ENCODE measurements around the gene ANXA11.

Gene ANXA11

GRCh38 chr10:80191589-80192270 is 13.6 kb downstream of the ANXA11 start:
- DNase-seq (ENCODE audit: insufficient read length, low spot score) (no peak), FAIRE-seq (no peak)
- TF ChIP-seq CTCF (IDR thresholded peaks at IDR 0.05; ENCODE audit: insufficient read depth, missing control alignments): no peak

- DNase-seq (ENCODE audit: insufficient read length, low spot score) (no peak), FAIRE-seq (no peak)
- TF ChIP-seq CTCF (IDR thresholded peaks at IDR 0.05; ENCODE audit: insufficient read depth, missing control alignments): no peak
Measured at GRCh38 chr10:80188713-80189112, 16.6 kb downstream of the ANXA11 start.

- TF ChIP-seq CTCF (IDR thresholded peaks at IDR 0.05; ENCODE audit: insufficient read depth, missing control alignments): no peak
- no peak for FAIRE-seq
- DNase-seq (ENCODE audit: insufficient read length, low spot score): no peak
Measured at GRCh38 chr10:80187465-80188409, 17.6 kb downstream of the ANXA11 start.

- DNase-seq (ENCODE audit: insufficient read length, low spot score) (no peak), FAIRE-seq (no peak)
- no peak for TF ChIP-seq CTCF (IDR thresholded peaks at IDR 0.05; ENCODE audit: insufficient read depth, missing control alignments)
Measured at GRCh38 chr10:80187060-80187459, 18.3 kb downstream of the ANXA11 start.

GRCh38 chr10:80186364-80187012 is 18.8 kb downstream of the ANXA11 start:
- TF ChIP-seq CTCF (IDR thresholded peaks at IDR 0.05; ENCODE audit: insufficient read depth, missing control alignments): no peak
- DNase-seq (ENCODE audit: insufficient read length, low spot score) (no peak), FAIRE-seq (no peak)

GRCh38 chr10:80185578-80186299 is 19.6 kb downstream of the ANXA11 start:
- DNase-seq (ENCODE audit: insufficient read length, low spot score) (no peak), FAIRE-seq (no peak)
- TF ChIP-seq CTCF (IDR thresholded peaks at IDR 0.05; ENCODE audit: insufficient read depth, missing control alignments): no peak
